LNCAP (cell line): ENCODE data around the gene C14orf180.

Experiments
- TF ChIP-seq, protein P1 (sequence below): fragments of 450-650 bp; IDR thresholded peaks from 2 replicates; pipeline ENCODE4 v1.5.1; 2017; ENCODE audit warnings: mild to moderate bottlenecking

The C14orf180 gene

DNA sequence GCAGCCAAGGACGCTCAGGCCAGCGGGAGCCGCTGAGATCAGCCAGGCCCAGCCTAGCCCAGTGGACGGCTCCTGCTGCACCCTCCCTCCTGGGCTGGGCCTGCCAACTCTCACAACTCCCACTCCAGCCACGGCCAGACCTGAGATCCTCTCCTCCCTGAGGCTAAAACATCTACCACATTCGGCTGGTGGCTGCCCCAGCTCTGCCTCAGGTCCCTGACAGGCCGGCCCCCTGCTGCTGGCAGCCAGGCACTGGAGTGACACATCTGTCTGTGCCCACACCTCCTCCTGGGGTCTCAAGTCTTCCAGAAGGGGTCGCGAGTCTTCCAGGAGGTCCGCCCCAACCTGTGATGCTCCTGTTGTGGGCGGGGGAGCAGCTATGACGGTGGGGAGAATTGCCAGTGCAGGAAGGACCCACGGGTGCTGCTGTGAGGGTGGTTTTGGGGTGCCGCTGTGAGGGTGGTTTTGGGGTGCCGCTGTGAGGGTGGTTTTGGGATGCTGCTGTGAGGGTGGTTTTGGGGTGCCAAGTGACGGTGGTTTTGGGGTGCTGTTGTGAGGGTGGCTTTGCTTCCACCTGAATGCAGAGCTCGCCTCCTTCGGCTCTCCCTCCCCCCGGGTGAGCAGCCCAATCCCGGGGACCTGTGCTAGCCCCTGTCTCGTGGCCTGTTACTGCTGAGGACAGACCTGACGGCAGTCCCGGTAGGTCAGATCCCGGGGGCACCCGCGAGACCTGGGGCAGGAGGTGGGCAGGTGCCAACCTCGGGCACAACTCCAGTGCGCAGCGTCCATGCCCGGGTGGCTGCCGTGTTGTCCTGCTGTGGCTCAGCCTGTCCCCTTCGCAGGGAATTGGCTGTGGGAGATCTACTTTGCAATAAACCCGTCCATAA, 27.5 kb upstream of the C14orf180 start:
- TF ChIP-seq, protein P1, sequence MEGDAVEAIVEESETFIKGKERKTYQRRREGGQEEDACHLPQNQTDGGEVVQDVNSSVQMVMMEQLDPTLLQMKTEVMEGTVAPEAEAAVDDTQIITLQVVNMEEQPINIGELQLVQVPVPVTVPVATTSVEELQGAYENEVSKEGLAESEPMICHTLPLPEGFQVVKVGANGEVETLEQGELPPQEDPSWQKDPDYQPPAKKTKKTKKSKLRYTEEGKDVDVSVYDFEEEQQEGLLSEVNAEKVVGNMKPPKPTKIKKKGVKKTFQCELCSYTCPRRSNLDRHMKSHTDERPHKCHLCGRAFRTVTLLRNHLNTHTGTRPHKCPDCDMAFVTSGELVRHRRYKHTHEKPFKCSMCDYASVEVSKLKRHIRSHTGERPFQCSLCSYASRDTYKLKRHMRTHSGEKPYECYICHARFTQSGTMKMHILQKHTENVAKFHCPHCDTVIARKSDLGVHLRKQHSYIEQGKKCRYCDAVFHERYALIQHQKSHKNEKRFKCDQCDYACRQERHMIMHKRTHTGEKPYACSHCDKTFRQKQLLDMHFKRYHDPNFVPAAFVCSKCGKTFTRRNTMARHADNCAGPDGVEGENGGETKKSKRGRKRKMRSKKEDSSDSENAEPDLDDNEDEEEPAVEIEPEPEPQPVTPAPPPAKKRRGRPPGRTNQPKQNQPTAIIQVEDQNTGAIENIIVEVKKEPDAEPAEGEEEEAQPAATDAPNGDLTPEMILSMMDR: no peak

DNA sequence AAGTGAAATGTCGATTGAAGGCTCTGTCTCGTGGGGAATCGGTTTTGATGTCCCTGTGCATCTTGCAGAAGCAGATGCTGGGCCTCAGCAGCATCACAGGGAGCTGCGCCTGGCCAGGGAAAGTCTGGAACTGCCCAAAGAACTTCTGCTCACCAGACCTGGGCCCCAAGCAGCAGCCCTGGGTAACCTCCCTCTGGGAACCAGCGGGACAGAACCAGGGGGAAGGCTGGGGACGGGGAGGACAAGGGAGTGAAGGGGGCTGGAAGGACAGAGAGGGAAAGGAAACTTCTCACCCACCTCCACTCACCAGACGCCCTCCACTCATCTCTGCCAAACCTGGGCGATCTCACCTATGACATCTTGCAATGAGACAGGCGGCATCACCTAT, 26.8 kb upstream of the C14orf180 start:
- TF ChIP-seq, protein P1: no peak

DNA sequence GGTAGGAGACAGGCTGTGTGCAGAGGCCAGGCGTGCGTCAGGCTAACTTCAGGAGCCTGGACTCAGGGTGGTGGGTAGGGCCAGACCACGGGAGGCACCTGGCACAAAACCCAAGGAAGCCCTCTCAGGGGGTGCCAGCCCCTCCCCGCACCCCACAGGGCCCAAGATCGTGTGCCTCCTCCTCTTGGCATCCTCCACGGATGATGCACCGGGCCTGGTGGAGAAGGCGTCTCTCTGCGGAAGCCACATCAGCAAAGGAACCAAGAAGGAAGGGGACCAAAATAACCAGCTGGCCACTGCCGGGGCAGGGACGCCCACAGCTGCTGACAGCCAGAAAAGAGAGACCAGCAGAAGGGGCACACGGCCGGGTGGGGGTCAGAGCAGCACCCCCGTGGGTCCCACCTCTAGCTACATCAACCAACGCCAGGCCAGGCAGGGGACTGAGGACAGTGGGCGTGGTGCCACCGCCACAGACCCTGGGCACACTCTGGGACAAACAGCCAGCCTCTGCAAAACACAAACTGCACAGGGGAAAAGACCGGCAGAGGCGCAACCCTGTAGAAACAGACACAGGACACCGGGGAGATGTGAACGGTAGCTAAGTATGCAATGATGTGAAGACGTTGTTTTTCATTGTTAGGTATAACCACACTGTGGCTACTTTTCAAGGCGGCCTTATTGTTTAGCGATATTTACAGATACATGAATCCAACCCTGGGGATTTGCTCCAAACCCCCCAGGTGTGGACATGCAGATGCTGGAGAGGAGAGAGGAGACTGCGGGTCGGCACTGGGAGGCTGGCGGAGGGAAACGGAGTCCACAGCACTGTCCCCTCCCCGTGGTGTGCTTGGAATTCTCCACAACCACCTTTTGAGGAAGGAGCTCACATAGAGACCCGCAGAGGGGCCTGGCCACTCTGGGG, 26.1 kb upstream of the C14orf180 start:
- TF ChIP-seq, protein P1: no peak

DNA sequence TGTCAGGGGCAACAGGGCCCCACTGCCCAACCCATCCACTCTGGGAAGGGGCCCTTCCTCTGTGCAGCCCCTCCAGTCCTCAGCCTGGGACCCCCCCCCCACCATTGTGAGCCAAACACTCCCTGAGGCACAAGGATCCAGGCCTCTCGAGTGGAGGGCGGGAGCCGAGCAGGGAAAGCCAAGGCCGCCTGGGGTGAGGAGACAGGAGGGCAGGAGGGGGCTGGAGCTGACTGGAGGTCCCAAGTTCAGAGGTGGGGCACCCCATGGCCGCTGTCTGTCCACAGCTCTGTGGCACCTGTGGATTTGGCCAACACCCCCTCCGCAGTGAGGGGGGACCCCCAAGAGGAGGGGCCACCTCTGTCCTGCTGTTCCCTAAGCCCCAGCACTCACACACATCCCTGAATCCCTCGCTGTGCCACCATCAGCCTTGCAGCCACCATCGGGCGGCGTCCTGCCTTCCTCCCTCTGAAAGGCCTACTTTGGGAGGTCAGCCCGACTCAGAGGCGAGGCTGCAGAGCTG, 25.4 kb upstream of the C14orf180 start:
- TF ChIP-seq, protein P1: no peak

DNA sequence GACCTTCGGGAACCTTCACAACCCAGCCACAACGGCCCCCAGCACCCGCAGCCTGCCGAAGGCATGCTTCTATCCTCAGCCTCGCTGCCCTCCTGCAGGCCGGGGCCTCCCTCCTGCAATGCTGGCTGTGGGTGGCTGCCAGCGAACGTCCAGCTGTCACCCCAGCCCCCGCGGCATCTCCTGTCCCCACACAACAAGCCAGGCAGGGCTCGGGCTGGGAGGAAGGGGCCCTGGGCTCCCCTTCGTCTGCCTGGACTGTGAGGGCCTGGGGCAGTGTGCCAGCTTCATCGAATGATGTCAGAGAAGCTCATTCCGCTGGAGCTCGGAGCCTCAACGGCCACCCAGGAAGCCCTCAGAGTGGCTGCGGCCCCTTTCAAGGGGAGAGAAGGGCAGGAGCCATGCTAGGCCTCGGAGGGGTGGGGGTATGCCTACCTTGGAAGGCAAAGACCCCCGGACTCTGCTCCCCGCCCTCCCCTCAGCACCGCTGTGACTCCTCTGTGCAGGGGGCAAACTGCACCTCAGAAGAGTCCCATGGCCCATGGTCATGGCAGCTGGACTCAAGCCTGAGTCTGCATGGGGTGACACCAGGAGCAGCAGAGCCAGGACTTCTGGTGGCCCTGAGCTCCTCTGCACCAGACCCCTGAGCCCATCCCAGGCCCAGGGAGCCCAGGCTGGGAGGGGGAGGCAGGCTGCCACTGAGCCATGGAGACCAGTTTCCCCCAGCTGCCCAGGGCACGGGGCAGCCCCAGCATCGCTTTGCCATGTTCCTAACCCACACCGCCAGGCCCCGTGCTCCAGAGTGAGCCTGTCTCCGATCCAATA, 24.7 kb upstream of the C14orf180 start:
- TF ChIP-seq, protein P1: no peak

DNA sequence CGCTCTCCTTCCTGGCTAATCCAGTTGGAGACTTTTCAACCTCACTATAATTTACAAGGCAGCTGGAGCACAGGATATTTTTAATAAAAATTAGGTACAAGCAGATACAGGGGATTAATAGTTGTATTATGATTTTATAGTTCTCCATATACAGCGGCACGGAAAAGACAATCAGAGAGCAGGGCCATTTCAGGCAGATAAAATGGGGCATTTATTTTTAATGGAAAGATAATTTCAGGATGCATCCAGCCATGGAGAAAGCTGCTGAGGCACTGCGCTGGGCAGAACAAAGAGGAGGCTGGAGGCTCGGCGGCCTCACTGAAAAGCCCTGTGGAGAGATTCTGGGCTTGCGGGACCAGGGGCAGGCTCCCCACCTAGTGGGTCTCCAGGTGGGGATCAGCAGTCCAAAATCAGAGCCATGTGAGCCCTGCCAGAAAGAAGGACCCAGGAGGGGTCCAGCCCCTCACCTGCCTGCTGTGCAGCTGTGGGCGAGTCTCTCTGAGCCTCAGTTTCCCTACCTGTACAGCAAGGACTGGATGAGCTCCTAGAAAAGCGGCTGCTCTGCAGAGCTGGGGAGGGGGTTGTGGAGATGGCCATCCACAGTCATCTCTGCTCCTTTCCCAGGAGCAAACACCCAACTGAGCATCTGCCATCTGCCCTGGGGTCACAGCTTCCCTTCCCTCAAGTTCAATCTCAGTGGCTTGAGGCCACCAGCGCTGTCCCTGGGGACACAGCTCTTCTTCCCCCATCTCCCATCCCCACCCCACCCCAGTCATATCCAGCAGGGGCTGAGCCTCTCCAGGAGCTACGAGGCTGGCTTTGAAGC, 23.9 kb upstream of the C14orf180 start:
- TF ChIP-seq, protein P1: no peak
